DOHH2 (cell line): ENCODE measurements around the gene MAG.

Source experiments
- EZH2phosphoT487 ChIP-seq: fragments of 200-600 bp; sonication (generic); IDR thresholded peaks from 2 replicates; pipeline ENCODE4 v1.6.1; 2017; ENCODE audit warnings: borderline replicate concordance, mild to moderate bottlenecking, antibody characterized with exemption, low read length, moderate library complexity, mixed read lengths
- TF ChIP-seq, protein P1 (sequence below): fragments of 200-600 bp; sonication (generic); IDR thresholded peaks from one replicate; pipeline ENCODE4 v1.5.1; 2014; ENCODE audit warnings: antibody characterized with exemption, mild to moderate bottlenecking, low read depth, low read length; ENCODE audit not compliant: poor library complexity, severe bottlenecking

DNA sequence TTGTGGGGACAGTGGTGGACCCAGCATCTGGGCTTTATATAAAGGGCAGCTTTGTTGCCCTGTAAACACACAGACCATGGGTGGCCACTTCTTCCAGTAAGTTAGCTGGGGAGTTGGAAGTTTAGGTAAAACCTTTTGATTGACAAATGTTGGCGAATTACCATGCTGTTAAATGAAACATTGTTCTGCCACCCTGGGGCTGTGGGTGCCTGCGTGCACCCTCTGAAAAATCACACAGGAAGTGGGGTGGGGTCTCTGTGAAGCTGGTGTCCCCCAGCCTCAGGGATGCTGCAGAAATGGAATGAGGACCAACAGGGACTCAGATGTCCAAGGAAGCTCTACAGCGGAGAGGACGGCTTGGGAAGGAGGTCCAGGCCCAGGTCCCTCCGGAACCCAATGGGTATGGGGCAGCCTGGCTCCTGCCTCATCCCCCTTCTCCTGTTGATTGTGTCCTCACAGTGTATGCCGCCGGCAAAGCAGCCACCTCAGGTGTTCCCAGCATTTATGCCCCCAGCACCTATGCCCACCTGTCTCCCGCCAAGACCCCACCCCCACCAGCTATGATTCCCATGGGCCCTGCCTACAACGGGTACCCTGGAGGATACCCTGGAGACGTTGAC is 26.0 kb upstream of the MAG start:
- TF ChIP-seq, protein P1, sequence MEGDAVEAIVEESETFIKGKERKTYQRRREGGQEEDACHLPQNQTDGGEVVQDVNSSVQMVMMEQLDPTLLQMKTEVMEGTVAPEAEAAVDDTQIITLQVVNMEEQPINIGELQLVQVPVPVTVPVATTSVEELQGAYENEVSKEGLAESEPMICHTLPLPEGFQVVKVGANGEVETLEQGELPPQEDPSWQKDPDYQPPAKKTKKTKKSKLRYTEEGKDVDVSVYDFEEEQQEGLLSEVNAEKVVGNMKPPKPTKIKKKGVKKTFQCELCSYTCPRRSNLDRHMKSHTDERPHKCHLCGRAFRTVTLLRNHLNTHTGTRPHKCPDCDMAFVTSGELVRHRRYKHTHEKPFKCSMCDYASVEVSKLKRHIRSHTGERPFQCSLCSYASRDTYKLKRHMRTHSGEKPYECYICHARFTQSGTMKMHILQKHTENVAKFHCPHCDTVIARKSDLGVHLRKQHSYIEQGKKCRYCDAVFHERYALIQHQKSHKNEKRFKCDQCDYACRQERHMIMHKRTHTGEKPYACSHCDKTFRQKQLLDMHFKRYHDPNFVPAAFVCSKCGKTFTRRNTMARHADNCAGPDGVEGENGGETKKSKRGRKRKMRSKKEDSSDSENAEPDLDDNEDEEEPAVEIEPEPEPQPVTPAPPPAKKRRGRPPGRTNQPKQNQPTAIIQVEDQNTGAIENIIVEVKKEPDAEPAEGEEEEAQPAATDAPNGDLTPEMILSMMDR: no peak
- TF ChIP-seq EZH2phosphoT487: no peak
